Activated CD4-positive, alpha-beta T cell treated with anti-CD3 and anti-CD28 coated beads, Interleukin-2, amount 50 U/mL, for 1 hour (primary cell): ENCODE results near the gene TMPRSS11B.
"Not testable (repeated sequence)": the region's sequence is repeated elsewhere in the genome, so short reads cannot be mapped to it uniquely, and the experiment has no call there.

Source experiments
- DNase-seq: peaks from one replicate; pipeline ENCODE4 v3.0.0-alpha.2; 2020

The TMPRSS11B gene

DNA sequence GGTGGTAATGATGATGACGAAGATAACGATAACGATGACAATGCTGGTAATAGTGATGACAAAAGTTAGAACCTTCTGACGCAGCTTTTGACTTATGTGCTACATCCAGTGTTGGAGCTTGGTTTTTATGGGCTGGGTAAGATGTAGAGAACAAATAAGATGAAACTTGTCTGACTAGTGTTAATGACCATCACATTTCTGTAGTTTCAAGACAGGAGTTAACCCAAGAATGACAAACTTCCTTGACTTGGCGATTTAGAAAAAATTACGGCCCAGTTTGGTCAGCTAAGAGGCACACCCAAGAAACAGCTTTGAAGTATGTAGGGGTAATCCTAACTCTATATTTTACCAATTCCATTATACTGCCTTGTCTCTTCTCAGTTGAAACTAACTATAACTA, at the start of gene TMPRSS11B:
Gene TMPRSS11B, minus strand, starts transcription at position 101 of the 400 bp plus-strand sequence. CDS start 136 bp downstream, outside the sequence.
- DNase-seq, result no peak

GRCh38 chr4:68291256-68291655, 45.8 kb upstream of the TMPRSS11B start:
- no peak for DNase-seq

DNA sequence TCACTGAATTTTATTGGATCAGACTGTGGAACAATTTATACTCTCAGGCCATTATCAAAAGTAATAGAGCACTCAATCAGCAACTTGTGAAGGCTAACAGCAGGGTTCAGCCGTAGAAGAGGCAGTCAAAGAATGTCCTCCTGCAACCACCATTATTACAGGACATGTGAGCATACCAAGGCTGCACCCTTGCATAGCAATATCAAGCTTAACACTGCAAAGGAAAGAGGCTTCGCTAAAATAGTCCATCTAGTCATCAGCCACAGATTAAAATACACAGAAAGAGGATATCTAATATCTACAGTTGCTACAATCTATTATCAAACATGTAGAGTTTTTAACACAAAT, 42.9 kb upstream of the TMPRSS11B start:
- DNase-seq, result no peak

GRCh38 chr4:68287704-68288392, 42.4 kb upstream of the TMPRSS11B start:
- no peak for DNase-seq

GRCh38 chr4:68283714-68284113, 38.2 kb upstream of the TMPRSS11B start:
- DNase-seq, result no peak

DNA sequence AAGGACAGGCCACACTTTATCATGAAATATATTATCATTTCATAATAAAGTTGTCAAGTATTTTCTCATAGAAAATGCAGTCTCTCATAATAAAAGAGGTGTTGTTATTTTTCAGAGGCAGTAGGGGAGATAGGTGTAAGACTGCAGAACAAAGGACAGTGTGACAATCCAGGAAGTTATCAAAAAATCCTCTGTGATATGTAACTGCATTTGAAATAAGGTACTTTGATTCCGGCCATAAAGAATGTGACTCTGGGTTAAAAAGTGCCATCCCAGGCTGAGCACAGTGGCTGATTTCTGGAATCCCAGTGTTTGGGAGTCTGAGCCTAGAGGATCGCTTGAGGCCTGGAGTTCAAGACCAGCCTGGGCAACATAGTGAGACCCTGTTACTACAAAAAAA, 37.6 kb upstream of the TMPRSS11B start:
- no peak for DNase-seq

GRCh38 chr4:68281796-68282740, 36.6 kb upstream of the TMPRSS11B start:
- not testable (repeated sequence) for DNase-seq

GRCh38 chr4:68278029-68278428, 32.5 kb upstream of the TMPRSS11B start:
- DNase-seq, result no peak

DNA sequence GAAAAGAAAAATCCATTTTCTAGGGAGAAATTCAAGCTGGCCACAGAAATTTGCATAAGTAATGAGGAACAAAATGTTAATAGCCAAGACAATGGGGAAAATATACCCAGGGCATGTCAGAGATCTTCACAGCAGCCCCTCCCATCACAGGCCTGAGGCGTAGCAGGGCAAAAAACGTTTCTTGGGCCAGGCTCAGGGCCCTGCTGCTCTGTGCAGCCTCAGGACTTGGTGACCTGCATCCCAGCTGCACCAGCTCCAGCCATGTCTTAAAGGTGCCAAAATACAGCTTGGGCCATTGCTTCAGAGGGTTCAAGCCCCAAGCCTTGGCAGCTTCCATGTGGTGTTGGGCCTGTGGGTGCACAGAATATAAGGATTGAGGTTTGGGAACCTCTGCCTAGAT, 32.1 kb upstream of the TMPRSS11B start:
- no peak for DNase-seq

DNA sequence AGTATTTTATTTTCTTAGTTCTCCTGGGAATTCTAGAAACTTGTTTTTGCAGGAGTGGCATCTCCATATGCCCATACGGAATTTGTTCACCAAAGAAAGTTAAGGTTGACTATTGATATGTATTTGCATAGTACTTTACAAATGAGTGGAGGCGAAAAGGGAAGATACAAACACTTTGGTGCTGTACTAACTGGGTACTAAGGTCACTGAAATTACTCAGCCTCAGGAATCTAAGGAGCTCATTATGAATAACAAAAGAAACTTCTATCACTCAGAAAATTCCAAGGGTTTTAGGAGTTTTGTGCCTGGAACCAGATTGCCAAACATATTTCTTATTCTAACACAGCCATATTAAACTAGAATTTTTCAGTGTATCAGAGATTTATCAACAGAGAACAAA, 27.4 kb upstream of the TMPRSS11B start:
- no peak for DNase-seq

DNA sequence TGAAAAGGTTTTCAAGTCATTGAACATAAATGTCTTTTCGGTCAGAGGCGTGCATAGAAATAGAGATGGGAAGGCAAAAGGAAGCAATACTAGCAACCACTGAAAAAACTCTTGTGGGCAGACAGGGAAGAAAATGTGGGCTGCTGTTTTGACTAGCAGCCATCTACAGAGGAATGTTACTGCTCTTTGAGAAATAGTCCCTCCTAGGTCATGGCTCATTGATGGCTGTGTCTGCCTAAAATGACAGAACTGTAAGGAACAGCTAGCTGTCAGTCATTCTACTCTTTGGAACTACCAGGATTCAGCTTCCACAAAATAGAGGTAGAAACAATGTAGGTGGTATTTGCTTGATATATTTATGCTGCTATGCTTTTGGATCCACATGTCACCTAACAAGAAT, 26.9 kb upstream of the TMPRSS11B start:
- no peak for DNase-seq

DNA sequence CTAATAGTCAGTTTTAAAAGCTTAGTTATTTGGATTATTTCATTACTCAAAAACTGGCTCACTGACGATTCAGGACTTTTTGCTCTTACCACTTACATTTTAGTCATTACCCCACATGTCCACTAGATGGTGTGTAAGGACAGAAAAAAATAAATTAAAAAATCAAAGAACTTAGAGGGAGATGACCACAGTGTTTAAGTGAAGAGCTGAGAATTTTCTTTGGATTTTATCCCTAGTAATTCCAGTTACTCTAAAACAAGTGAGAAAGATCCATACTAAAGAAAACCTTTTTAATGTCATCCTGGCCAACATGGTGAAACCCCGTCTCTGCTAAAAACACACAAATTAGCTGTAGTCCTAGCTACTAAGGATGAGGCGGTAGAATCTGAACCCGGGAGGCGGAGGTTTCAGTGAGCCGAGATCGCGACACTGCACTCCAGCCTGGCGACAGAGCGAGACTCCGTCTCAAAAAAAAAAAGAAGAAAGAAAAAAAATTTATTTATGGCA, 26.4 kb upstream of the TMPRSS11B start:
- DNase-seq, result no peak

GRCh38 chr4:68267433-68267944, 22.0 kb upstream of the TMPRSS11B start:
- DNase-seq, result no peak

DNA sequence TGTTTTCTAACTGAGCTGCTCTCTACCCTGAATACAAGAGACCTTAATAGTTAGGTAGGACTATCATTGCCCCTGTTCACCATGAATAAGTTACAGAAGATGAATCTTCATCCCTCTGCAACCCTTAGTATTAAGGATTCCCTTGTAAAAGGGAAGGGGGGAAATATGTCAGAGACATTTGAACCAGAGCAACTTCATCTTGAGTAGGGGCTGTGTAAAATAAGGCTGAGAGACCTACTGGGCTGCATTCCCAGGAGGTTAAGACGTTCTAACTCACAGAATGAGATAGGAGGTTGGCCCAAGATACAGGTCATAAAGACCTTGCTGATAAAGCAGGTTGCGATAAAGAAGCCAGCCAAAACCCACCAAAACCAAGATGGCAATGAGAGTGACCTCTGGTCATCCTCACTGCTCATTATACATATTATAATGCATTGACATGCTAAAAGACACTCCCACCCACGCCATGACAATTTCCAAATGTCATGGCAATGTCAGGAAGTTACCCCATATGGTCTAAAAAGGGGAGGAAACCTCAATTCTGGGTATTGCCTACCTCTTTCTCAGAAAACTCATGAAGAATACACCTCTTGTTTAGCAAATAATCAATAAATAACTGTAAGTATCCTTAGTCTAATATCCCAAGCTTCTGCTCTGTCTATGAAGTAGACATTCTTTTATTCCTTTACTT, 19.5 kb upstream of the TMPRSS11B start:
- DNase-seq, result no peak

DNA sequence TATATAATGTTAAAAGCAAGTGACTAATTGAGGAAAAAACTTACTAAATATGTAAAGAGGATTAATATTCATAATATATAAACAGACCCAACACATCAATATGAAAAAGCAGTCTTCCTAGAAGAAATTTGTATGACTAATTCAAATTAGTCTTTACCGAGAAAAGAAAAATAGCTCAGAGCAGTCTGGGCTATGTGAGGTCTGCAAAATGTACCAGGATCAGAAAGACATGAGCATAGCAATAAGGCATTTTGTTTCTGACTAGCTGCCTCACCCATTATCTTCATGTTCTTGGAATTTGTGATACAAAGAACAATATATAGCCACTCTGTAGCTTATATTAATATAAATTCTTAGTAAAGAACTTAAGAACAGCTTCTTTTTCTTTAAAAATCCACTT, 13.7 kb upstream of the TMPRSS11B start:
- DNase-seq, result no peak

DNA sequence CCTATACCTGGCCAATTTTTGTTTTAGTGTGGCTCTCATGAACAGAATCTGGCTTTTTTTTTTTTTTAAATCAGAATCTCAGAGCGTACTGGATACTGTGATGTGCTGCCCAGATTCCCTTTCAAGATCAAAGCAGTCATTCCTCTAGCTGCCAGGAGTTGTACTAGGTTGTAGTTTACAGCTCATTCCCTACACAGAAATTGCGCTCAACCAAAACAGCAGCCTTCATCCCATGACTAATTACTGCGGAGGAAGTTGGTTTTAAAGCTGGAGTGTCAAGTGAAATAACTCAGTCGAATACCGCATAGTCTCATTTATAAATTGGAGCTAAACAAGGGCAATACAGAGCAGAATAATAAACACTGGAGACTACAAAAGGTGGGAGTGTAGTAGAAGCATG, 12.2 kb upstream of the TMPRSS11B start:
- no peak for DNase-seq

GRCh38 chr4:68256284-68256683, 10.8 kb upstream of the TMPRSS11B start:
- DNase-seq, result no peak

DNA sequence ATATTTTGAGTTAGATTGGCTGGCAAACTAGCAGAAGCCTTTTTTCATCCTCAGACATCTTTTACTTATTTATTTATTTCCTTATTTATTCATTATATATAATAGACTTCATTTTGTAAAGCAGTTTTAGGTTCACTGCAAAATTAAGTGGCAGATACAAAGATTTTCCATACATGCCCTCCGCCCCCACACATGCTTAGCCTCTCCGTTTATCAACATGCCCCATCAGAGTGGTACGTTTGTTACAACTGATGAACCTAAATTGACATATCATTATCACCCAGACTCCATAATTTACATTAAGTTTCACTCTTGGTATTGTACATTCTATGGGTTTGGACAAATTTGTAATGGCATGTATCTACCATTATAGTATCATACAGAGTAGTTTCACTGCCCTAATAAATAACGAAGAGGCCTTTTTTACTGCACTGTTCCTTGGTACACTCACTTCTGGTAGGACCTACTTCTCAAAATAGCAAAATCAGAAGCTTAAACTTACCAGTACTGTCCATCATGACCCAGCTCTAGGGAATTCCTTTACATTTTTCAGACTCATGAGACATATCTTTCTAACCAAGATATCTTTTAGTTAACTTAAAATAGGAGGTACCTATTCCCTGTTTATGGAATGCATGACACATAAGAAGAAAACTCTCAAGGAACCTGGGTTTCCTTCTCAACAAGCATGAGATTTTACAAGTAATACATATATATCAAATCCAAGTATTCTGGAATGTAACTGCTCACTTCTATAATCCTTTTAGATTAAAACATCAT, 4.8 kb upstream of the TMPRSS11B start:
- DNase-seq, result no peak

DNA sequence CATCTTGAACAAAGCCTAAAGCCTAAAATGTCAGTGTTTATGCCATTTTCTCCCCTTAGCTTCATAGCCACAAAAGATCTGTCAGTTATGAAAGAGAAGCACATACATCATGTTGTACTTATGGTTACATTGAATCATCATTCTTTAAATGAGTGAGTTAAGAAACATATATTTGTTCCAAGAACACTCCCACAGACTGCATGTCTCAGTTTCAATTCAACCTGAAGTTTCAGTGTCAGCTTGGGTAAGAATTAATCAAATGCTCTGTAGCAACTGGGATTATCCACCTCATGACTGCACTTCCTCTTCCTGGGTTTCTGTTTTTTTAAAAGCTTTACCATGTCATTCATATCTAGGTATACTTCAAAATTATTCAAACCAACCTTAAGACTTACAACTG, 3.9 kb upstream of the TMPRSS11B start:
- DNase-seq, result no peak

- DNase-seq, result no peak
Observed at GRCh38 chr4:68240620-68241019, 4.9 kb downstream of the TMPRSS11B start.

- no peak for DNase-seq
Observed at GRCh38 chr4:68228568-68228967, 16.9 kb downstream of the TMPRSS11B start.

- no peak for DNase-seq
Observed at GRCh38 chr4:68218044-68218443, 27.4 kb downstream of the TMPRSS11B start.
